Lower leg skin (tissue), 3 donors: Measurements from ENCODE around the gene CMSS1.

ENCODE experiments used
- CTCF ChIP-seq, 3 donors: fragments of 450-650 bp; IDR thresholded peaks; one replicate each; pipeline ENCODE4 v1.5.1; 2016; ENCODE audit warnings: antibody characterized with exemption in 3 of 3, mild to moderate bottlenecking in 3 of 3, moderate library complexity in 2 of 3
- POLR2A ChIP-seq, 2 donors: fragments of 450-650 bp; IDR thresholded peaks; one replicate each; pipeline ENCODE4 v1.6.1; 2016 to 2017; ENCODE audit warnings: antibody characterized with exemption in 2 of 2, mild to moderate bottlenecking in 1 of 2, moderate library complexity in 1 of 2

- TF ChIP-seq CTCF (IDR thresholded peaks at IDR 0.05) (no peak), POLR2A (IDR thresholded peaks at IDR 0.05) (no peak)
Observed at GRCh38 chr3:99850608-99851007, 32.9 kb downstream of the CMSS1 start.
